Activated CD8-positive, alpha-beta memory T cell treated with anti-CD3 and anti-CD28 coated beads for 36 hours (primary cell): Measurements from ENCODE around the gene PSMB3. TPM values are rescaled to one million over a fixed set of nuclear protein-coding genes. Genes with fewer than 3 reads are reported as not detected.

Source experiments
- CTCF ChIA-PET: fragments of 350-600 bp; sonication (Branson Sonifier 250); formaldehyde crosslinking; loops from one replicate; lab custom pipeline; 2021; ENCODE audit warnings: antibody characterized with exemption; lab: Charles Lee
- POLR2A ChIA-PET: fragments of 350-600 bp; sonication (Branson Sonifier 250); formaldehyde crosslinking; loops from one replicate; lab custom pipeline; 2021; ENCODE audit warnings: antibody characterized with exemption; lab: Charles Lee
- total RNA-seq, 2 experiments: library from RNA; stranded (reverse); gene quantifications; one replicate each; pipeline ENCODE4 v1.2.3, GENCODE V29; 2021

PSMB3 gene
- total RNA-seq, 2 experiments from 2014 or later = 299 to 330 TPM

- ChIA-PET CTCF (no interaction called here), POLR2A (interaction anchor here (0.6 kb wide), 1 partner anchor 15 kb away, joined by 3 read pairs; no protein-coding TSS in a partner anchor)
Observed at GRCh38 chr17:38797828-38798227, 45.3 kb downstream of the PSMB3 start.

- ChIA-PET CTCF (interaction anchor here (1.2 kb wide), 1 partner anchor 355 kb away, joined by 4 read pairs; no protein-coding TSS in a partner anchor), POLR2A (interaction anchor here (0.5 to 0.7 kb wide), 2 partner anchors 46 to 304 kb away, joined by 3 to 4 read pairs; no protein-coding TSS in a partner anchor)
Observed at GRCh38 chr17:38798614-38799500, 46.3 kb downstream of the PSMB3 start.

GRCh38 chr17:38799501-38800236 is 47.1 kb downstream of the PSMB3 start, which contains the start of gene PIP4K2B:
Gene PIP4K2B, minus strand, starts transcription at chr17:38799556. Its CDS starts 132 bp downstream, at chr17:38799424.
- ChIA-PET POLR2A (interaction anchor here (0.5 to 0.6 kb wide), 2 partner anchors 371 to 662 kb away, joined by 3 read pairs; partner anchors contain the start of gene CDK12), CTCF (no interaction called here)

- ChIA-PET CTCF (no interaction called here), POLR2A (interaction anchor here (0.5 to 0.6 kb wide), 2 partner anchors 371 to 661 kb away, joined by 3 read pairs; partner anchors contain the start of gene CDK12)
Observed at GRCh38 chr17:38800237-38800760, 47.8 kb downstream of the PSMB3 start.

- ChIA-PET POLR2A (no interaction called here), CTCF (no interaction called here)
Observed at GRCh38 chr17:38809828-38810227, 57.3 kb downstream of the PSMB3 start.

Other genes starting within 250 kb of the PSMB3 start
- gene SRCIN1, start 146.8 kb upstream of the PSMB3 start, total RNA-seq = under 1 TPM; 0.06 to 0.15 TPM
- gene EPOP, start 77.8 kb upstream of the PSMB3 start, total RNA-seq = 10 to 100 TPM; 56.1 to 56.7 TPM
- 100 to 1,000 TPM; 182 to 185 TPM for gene MLLT6, start 47.5 kb upstream of the PSMB3 start, total RNA-seq
- gene CISD3, start 22.4 kb upstream of the PSMB3 start, total RNA-seq = 10 to 100 TPM; 67.4 to 69.0 TPM
- 1 to 10 TPM; 1.2 to 1.4 TPM for gene PCGF2, start 4.4 kb upstream of the PSMB3 start, total RNA-seq
- gene PIP4K2B, start 46.8 kb downstream of the PSMB3 start, total RNA-seq = 10 to 100 TPM; 37.3 to 47.1 TPM
- gene CWC25, start 72.6 kb downstream of the PSMB3 start, total RNA-seq = 10 to 100 TPM; 22.8 to 24.5 TPM
- 1,000 to 10,000 TPM; 1,971 to 2,017 TPM for gene RPL23, start 101.0 kb downstream of the PSMB3 start, total RNA-seq
- gene LASP1, start 117.3 kb downstream of the PSMB3 start, total RNA-seq = 100 to 1,000 TPM; 130 to 132 TPM
- not detected for gene FBXO47, start 214.7 kb downstream of the PSMB3 start, total RNA-seq